ENCODE data around the gene SLCO2A1. TPM values are rescaled to one million over a fixed set of nuclear protein-coding genes. Genes with fewer than 3 reads are reported as not detected.

Gene SLCO2A1
- total and polyA plus RNA-seq, 2 of the 4 experiments (the other 2 are of a cell fraction), result under 0.01 to 1.5 TPM

GRCh38 chr3:134027631-134028030 lies 2.1 kb downstream of the SLCO2A1 start (continued):
- TF ChIP-seq, protein P1, sequence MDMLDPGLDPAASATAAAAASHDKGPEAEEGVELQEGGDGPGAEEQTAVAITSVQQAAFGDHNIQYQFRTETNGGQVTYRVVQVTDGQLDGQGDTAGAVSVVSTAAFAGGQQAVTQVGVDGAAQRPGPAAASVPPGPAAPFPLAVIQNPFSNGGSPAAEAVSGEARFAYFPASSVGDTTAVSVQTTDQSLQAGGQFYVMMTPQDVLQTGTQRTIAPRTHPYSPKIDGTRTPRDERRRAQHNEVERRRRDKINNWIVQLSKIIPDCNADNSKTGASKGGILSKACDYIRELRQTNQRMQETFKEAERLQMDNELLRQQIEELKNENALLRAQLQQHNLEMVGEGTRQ (IDR thresholded peaks at IDR 0.05; ENCODE audit: low read depth, low read length), result no peak
- TF ChIP-seq RFX5 (IDR thresholded peaks at IDR 0.05; ENCODE audit: low read depth, low read length), result no peak

DNA sequence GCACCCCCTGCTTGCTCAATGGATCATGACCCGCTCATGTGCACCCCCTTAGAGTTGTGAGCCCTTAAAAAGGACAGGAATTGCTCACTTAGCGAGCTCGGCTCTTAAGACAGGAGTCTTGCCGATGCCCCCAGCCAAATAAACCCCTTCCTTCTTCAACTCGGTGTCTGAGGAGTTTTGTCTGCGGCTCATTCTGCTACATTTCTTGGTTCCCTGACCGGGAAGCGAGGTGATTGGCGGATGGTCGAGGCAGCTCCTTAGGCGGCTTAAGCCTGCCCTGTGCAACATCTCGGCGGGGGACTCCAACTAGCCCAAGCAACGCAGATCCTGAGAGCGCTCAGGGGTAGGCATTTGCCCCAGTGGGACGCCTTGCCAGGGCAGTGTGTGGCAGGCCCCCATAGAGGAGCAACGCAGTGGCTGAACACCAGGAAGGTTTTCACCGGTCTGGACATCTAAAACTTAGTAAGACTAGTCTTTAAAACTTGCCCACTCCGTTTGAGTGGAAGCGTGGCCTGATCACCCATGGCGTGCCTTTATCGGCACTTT lies 9.5 kb downstream of the SLCO2A1 start:
- Histone ChIP-seq H3K4me1 (ENCODE audit: control insufficient read depth, insufficient read depth, low read length) (no peaks in the 10 kb centered on the region), H3K4me2 (ENCODE audit: low read depth, low read length) (no peak overlapping the region), H2AK5ac (ENCODE audit: low read depth, low read length) (no peak overlapping the region), H3K27ac (ENCODE audit: insufficient read depth, low read length) (no peak overlapping the region), H3K56ac (ENCODE audit: extremely low read depth, insufficient read depth, low read length) (no peak overlapping the region), H2BK120ac (ENCODE audit: low read depth, low read length) (no peak overlapping the region), H2AFZ (replicated peaks; ENCODE audit: low read length, poor library complexity) (no peak overlapping the region), H2BK5ac (ENCODE audit: low read depth, low read length, poor library complexity, severe bottlenecking) (no peak overlapping the region), H3K4me3 (ENCODE audit: insufficient read depth, low read depth, low read length) (no peak overlapping the region), H3K9me3 (ENCODE audit: control insufficient read depth, insufficient read depth, low read length) (no peaks in the 10 kb centered on the region), H3K23ac (ENCODE audit: low read depth, low read length) (no peak overlapping the region), H3K9ac (ENCODE audit: low read depth, low read length) (no peak overlapping the region), H4K91ac (ENCODE audit: insufficient read depth, low read depth, low read length) (no peak overlapping the region), H3K18ac (ENCODE audit: low read depth, low read length) (no peak overlapping the region), H3K79me1 (ENCODE audit: low read depth in 1 of 2, low read length in 2 of 2) (no peaks in the 10 kb centered on the region), H3K36me3 (ENCODE audit: control insufficient read depth, insufficient read depth, low read length) (no peaks in the 10 kb centered on the region), H2BK15ac (ENCODE audit: low read depth, low read length) (no peak overlapping the region), H2BK20ac (ENCODE audit: low read depth, low read length) (no peak overlapping the region), H3K27me3 (ENCODE audit: control insufficient read depth, insufficient read depth, low read length) (no peaks in the 10 kb centered on the region), H4K5ac (ENCODE audit: low read depth, low read length) (no peak overlapping the region), H3K9me1 (ENCODE audit: insufficient read depth, low read length) (0 out of 2 replicates have a peak, but pooled peaks cover 3% of the 10 kb centered on the region), H3K4ac (ENCODE audit: low read depth, low read length) (no peak overlapping the region), H4K8ac (ENCODE audit: low read depth in 2 of 2, low read length in 2 of 2) (no peak overlapping the region), H3K14ac (replicated peaks; ENCODE audit: low read depth, low read length) (no peak overlapping the region), H2AK9ac (replicated peaks; ENCODE audit: low read depth, low read length, poor library complexity) (no peak overlapping the region), H4K20me1 (ENCODE audit: insufficient read depth, low read length) (no peaks in the 10 kb centered on the region)
- TF ChIP-seq MAZ (IDR thresholded peaks at IDR 0.05; ENCODE audit: borderline replicate concordance, low read depth, low read length), result no peak
- in situ Hi-C loops (cut with MboI; ENCODE audit: low sequenced_read_pairs) (no loop called here), dilution Hi-C loops (cut with HindIII; ENCODE audit: low sequenced_read_pairs, unreplicated experiment) (no loop called here), intact Hi-C loops (cut with micrococcal nuclease) (no loop called here)
- ATAC-seq (ENCODE audit: low read depth) (no peak), DNase-seq (no peak)
- no TSS peak for BruUV-seq (replicated peaks)
- ChIA-PET POLR2A (ENCODE audit: unreplicated experiment) (no interaction called here), CTCF (no interaction called here)
- 76% methylated on average over 6 of the region's 22 CpGs; no CpG with 5 or more reads in 1 of the 2 experiments for WGBS, 2 experiments (ENCODE audit: extremely low coverage in 2 of 2, insufficient read length in 1 of 2)
